ENCODE measurements around the gene PANX2. TPM values are rescaled to one million over a fixed set of nuclear protein-coding genes. Genes with fewer than 3 reads are reported as not detected.

Gene PANX2
- total and polyA plus RNA-seq, 9 of the 15 experiments (the other 6 are each of a cell fraction or from before 2014, with no cell fraction given), result 0.01 to 3.9 (median 0.67) TPM; not detected in 1

DNA sequence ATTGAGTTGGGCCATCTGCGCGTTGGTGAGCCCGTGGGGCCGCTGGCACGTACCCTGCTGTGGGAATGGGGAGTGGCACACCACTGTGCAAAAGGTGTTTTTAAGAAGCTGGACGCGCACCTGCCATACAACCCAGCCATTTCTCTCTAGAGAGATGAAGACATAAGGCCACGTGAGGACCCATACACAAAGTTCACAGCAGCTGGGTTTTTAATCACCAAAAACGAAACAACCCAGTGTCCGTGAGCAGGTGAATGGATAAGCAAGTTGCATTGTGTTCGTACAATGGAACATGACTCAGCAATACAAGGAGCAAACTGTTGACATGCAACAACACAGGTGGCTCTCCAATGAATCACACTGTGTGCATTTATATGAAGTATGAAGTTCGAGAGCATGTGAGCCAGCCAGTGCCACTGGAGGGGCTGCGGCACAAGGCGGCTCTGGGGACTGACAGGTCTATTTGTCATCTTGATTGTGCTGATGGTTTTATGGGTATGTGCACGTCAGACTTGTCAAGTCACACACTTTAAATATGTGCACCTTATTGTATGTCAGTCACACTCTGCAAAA, 30.6 kb upstream of the PANX2 start (continued):
- TF ChIP-seq, protein P1, sequence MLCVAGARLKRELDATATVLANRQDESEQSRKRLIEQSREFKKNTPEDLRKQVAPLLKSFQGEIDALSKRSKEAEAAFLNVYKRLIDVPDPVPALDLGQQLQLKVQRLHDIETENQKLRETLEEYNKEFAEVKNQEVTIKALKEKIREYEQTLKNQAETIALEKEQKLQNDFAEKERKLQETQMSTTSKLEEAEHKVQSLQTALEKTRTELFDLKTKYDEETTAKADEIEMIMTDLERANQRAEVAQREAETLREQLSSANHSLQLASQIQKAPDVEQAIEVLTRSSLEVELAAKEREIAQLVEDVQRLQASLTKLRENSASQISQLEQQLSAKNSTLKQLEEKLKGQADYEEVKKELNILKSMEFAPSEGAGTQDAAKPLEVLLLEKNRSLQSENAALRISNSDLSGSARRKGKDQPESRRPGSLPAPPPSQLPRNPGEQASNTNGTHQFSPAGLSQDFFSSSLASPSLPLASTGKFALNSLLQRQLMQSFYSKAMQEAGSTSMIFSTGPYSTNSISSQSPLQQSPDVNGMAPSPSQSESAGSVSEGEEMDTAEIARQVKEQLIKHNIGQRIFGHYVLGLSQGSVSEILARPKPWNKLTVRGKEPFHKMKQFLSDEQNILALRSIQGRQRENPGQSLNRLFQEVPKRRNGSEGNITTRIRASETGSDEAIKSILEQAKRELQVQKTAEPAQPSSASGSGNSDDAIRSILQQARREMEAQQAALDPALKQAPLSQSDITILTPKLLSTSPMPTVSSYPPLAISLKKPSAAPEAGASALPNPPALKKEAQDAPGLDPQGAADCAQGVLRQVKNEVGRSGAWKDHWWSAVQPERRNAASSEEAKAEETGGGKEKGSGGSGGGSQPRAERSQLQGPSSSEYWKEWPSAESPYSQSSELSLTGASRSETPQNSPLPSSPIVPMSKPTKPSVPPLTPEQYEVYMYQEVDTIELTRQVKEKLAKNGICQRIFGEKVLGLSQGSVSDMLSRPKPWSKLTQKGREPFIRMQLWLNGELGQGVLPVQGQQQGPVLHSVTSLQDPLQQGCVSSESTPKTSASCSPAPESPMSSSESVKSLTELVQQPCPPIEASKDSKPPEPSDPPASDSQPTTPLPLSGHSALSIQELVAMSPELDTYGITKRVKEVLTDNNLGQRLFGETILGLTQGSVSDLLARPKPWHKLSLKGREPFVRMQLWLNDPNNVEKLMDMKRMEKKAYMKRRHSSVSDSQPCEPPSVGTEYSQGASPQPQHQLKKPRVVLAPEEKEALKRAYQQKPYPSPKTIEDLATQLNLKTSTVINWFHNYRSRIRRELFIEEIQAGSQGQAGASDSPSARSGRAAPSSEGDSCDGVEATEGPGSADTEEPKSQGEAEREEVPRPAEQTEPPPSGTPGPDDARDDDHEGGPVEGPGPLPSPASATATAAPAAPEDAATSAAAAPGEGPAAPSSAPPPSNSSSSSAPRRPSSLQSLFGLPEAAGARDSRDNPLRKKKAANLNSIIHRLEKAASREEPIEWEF (CRISPR knock-in tag; IDR thresholded peaks at IDR 0.05), result no peak
- TF ChIP-seq MTA2 (IDR thresholded peaks at IDR 0.05; ENCODE audit: low read depth), result no peak
- TF ChIP-seq, protein P2, sequence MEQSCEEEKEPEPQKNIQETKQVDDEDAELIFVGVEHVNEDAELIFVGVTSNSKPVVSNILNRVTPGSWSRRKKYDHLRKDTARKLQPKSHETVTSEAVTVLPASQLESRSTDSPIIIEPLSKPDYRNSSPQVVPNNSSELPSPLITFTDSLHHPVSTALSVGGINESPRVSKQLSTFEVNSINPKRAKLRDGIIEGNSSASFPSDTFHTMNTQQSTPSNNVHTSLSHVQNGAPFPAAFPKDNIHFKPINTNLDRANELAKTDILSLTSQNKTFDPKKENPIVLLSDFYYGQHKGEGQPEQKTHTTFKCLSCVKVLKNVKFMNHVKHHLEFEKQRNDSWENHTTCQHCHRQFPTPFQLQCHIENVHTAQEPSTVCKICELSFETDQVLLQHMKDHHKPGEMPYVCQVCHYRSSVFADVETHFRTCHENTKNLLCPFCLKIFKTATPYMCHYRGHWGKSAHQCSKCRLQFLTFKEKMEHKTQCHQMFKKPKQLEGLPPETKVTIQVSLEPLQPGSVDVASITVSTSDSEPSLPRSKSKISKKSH (CRISPR knock-in tag; IDR thresholded peaks at IDR 0.05), result no peak
- TF ChIP-seq RFX5 (IDR thresholded peaks at IDR 0.05; ENCODE audit: low read depth, low read length), result no peak
- TF ChIP-seq, protein P3, sequence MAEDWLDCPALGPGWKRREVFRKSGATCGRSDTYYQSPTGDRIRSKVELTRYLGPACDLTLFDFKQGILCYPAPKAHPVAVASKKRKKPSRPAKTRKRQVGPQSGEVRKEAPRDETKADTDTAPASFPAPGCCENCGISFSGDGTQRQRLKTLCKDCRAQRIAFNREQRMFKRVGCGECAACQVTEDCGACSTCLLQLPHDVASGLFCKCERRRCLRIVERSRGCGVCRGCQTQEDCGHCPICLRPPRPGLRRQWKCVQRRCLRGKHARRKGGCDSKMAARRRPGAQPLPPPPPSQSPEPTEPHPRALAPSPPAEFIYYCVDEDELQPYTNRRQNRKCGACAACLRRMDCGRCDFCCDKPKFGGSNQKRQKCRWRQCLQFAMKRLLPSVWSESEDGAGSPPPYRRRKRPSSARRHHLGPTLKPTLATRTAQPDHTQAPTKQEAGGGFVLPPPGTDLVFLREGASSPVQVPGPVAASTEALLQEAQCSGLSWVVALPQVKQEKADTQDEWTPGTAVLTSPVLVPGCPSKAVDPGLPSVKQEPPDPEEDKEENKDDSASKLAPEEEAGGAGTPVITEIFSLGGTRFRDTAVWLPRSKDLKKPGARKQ (CRISPR knock-in tag; IDR thresholded peaks at IDR 0.05), result no peak
- TF ChIP-seq BACH1 (tag; IDR thresholded peaks at IDR 0.05), result peak; percentile 86
- TF ChIP-seq ZFP30 (CRISPR knock-in tag; IDR thresholded peaks at IDR 0.05; ENCODE audit: borderline replicate concordance), result no peak
- no peak for TF ChIP-seq ADNP (tag; IDR thresholded peaks at IDR 0.05)
- TF ChIP-seq ZNF239 (CRISPR knock-in tag; IDR thresholded peaks at IDR 0.05), result no peak
- TF ChIP-seq IFI16 (CRISPR knock-in tag; IDR thresholded peaks at IDR 0.05), result no peak
- no peak for TF ChIP-seq JUNB (CRISPR knock-in tag; conservative IDR thresholded peaks at IDR 0.05)
- TF ChIP-seq FUS (optimal IDR thresholded peaks at IDR 0.05; ENCODE audit: low read depth, low read length), result no peak
- TF ChIP-seq NCOA4 (IDR thresholded peaks at IDR 0.05; ENCODE audit: partially characterized antibody), result no peak
- TF ChIP-seq, protein P4, sequence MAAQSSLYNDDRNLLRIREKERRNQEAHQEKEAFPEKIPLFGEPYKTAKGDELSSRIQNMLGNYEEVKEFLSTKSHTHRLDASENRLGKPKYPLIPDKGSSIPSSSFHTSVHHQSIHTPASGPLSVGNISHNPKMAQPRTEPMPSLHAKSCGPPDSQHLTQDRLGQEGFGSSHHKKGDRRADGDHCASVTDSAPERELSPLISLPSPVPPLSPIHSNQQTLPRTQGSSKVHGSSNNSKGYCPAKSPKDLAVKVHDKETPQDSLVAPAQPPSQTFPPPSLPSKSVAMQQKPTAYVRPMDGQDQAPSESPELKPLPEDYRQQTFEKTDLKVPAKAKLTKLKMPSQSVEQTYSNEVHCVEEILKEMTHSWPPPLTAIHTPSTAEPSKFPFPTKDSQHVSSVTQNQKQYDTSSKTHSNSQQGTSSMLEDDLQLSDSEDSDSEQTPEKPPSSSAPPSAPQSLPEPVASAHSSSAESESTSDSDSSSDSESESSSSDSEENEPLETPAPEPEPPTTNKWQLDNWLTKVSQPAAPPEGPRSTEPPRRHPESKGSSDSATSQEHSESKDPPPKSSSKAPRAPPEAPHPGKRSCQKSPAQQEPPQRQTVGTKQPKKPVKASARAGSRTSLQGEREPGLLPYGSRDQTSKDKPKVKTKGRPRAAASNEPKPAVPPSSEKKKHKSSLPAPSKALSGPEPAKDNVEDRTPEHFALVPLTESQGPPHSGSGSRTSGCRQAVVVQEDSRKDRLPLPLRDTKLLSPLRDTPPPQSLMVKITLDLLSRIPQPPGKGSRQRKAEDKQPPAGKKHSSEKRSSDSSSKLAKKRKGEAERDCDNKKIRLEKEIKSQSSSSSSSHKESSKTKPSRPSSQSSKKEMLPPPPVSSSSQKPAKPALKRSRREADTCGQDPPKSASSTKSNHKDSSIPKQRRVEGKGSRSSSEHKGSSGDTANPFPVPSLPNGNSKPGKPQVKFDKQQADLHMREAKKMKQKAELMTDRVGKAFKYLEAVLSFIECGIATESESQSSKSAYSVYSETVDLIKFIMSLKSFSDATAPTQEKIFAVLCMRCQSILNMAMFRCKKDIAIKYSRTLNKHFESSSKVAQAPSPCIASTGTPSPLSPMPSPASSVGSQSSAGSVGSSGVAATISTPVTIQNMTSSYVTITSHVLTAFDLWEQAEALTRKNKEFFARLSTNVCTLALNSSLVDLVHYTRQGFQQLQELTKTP (IDR thresholded peaks at IDR 0.05; ENCODE audit: low read depth in 1 of 2, partially characterized antibody in 2 of 2), result no peak
